HFF-Myc (cell line): Measurements from ENCODE around the gene TRAPPC6A.

Experiments used
- DNase-seq: peaks from one replicate; pipeline ENCODE4 v3.0.0-alpha.2; 2011; ENCODE audit warnings: low read depth; ENCODE audit errors: extremely low read depth
- H3K4me3 ChIP-seq: replicated peaks from 2 replicates; pipeline ENCODE4 v1.5.1; 2011; ENCODE audit warnings: low read depth, mild to moderate bottlenecking, control low read depth, low read length
- TF ChIP-seq, protein P1 (sequence below): IDR thresholded peaks from 2 replicates; pipeline ENCODE4 v1.5.1; 2012; ENCODE audit warnings: mild to moderate bottlenecking, low read depth, low read length, control low read depth; ENCODE audit errors: missing control alignments

TRAPPC6A gene

DNA sequence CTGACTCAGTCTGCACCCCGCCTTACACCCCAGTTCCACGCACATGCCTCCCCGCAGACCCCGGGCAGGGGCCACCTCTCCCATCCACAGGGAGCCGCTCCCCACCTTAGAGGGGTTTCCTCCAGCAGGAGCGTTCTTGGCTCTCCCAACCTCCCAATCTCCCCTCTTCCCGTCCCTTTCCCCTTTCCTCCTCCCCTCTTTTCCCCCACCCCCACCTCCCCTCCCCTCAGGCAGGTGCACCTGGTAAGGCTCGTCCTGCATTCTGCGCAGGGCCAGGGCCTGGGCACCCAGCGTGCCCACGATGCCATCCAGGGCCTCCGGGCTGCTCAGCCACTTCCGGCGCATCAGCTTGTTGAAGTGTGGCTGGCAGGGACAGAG lies 39.9 kb upstream of the TRAPPC6A start:
- DNase-seq = no peak
- no peak overlapping the region for H3K4me3 ChIP-seq
- TF ChIP-seq, protein P1, sequence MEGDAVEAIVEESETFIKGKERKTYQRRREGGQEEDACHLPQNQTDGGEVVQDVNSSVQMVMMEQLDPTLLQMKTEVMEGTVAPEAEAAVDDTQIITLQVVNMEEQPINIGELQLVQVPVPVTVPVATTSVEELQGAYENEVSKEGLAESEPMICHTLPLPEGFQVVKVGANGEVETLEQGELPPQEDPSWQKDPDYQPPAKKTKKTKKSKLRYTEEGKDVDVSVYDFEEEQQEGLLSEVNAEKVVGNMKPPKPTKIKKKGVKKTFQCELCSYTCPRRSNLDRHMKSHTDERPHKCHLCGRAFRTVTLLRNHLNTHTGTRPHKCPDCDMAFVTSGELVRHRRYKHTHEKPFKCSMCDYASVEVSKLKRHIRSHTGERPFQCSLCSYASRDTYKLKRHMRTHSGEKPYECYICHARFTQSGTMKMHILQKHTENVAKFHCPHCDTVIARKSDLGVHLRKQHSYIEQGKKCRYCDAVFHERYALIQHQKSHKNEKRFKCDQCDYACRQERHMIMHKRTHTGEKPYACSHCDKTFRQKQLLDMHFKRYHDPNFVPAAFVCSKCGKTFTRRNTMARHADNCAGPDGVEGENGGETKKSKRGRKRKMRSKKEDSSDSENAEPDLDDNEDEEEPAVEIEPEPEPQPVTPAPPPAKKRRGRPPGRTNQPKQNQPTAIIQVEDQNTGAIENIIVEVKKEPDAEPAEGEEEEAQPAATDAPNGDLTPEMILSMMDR = no peak

GRCh38 chr19:45217193-45217956 lies 39.3 kb upstream of the TRAPPC6A start:
- TF ChIP-seq, protein P1 = no peak
- no peak overlapping the region for H3K4me3 ChIP-seq

GRCh38 chr19:45216667-45217066 lies 38.6 kb upstream of the TRAPPC6A start:
- TF ChIP-seq, protein P1 = no peak
- DNase-seq = no peak
- no peak overlapping the region for H3K4me3 ChIP-seq

More at GRCh38 chr19:45217193-45217956, 39.3 kb upstream of the TRAPPC6A start:
- no peak for DNase-seq

DNA sequence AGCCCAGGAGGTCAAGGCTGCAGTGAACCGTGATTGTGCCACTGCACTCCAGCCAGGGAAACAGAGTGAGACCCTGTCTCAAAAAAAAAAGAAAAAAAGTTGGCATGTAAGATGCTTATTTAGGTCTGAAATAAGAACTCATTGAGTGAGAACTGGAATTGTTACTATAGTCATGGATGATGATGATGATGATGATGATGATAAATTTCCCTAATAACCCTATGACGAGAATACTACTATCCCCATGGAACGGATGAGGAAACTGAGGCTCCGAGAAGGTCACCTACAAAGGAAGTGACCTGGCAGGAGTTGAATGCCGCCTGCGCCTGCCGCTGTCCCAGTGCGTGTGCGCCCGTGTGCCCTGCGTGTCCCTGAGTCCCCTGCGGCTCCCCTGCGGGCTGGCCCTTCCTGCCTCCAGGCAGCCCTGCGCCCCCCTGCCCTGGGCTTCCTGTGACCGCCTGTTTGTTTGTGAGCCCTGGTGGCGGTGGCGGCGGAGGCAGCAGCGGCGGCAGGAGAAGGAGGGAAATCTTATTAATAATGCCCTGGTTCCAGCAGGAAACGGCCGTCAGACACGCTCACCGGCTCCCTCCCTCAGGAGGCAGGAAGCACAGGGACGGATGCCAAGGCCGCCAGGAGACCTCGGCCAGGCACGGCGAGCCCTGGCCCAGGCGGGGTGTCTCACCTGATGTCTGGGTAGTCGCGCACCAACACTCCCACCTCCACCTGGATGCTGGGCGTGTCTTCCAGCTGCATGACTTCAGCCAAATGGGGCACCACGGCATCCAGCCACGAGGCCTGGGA lies 37.6 kb upstream of the TRAPPC6A start:
- no peak for DNase-seq
- TF ChIP-seq, protein P1 = no peak
- H3K4me3 ChIP-seq = no peak overlapping the region

- TF ChIP-seq, protein P1 = no peak
- no peak overlapping the region for H3K4me3 ChIP-seq
- DNase-seq = no peak
Observed at GRCh38 chr19:45213031-45213430, 35.0 kb upstream of the TRAPPC6A start.

GRCh38 chr19:45211751-45212381 lies 33.8 kb upstream of the TRAPPC6A start:
- TF ChIP-seq, protein P1 = no peak
- DNase-seq = no peak

More at GRCh38 chr19:45211751-45212381, 33.8 kb upstream of the TRAPPC6A start:
- no peak overlapping the region for H3K4me3 ChIP-seq
